GM21786 (cell line): Measurements from ENCODE around the gene TROAP.
"Not testable (repeated sequence)": the region's sequence is repeated elsewhere in the genome, so short reads cannot be mapped to it uniquely, and the experiment has no call there.

Experiments
- ATAC-seq: cut with Tn5 transposase; IDR thresholded peaks from one replicate; pipeline ENCODE4 v1.9.1; 2021; ENCODE audit not compliant: unreplicated experiment

The TROAP gene, protein sequence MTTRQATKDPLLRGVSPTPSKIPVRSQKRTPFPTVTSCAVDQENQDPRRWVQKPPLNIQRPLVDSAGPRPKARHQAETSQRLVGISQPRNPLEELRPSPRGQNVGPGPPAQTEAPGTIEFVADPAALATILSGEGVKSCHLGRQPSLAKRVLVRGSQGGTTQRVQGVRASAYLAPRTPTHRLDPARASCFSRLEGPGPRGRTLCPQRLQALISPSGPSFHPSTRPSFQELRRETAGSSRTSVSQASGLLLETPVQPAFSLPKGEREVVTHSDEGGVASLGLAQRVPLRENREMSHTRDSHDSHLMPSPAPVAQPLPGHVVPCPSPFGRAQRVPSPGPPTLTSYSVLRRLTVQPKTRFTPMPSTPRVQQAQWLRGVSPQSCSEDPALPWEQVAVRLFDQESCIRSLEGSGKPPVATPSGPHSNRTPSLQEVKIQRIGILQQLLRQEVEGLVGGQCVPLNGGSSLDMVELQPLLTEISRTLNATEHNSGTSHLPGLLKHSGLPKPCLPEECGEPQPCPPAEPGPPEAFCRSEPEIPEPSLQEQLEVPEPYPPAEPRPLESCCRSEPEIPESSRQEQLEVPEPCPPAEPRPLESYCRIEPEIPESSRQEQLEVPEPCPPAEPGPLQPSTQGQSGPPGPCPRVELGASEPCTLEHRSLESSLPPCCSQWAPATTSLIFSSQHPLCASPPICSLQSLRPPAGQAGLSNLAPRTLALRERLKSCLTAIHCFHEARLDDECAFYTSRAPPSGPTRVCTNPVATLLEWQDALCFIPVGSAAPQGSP

DNA sequence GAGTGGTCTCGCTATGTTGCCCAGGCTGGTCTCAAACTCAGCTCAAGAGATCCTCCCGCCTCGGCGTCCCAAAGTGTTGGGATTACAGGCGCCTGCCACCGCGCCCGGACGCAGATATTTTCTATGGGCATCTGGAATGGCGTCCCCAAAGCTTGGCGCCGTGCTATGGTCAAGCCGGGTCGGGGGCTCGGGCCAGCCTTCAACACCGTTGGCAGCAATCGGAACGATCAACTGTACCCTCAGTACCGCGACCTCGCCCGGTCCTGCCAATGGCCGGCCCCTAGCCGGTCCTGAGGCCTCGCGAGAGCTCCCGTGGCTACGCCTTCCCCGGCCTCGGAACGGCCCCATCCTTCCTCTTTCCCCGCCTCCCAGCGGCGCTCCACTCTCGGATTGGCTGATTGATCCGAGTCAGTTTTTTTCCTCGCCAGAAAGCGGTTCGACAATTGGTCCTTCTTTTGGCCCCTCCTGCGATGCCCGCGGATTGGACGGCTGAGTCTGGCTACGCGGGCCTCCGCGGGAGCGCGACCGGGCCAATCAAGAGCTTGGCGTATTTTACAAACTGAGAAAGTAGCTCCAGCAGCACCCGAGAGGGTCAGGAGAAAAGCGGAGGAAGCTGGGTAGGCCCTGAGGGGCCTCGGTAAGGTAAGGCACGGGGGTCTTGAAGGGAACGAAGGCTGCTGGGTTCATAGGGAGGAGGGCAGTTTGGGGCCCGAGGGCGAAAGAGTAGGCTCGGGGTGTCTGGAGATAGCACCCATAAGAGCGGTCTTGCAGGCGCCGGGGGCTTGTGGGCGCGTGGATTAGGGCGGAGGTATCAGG, at the start of gene TROAP:
TSS of gene TROAP (plus strand) at position 548 of the 816 bp plus-strand sequence. CDS start 354 bp downstream, outside the sequence.
- ATAC-seq: peak; percentile 97

DNA sequence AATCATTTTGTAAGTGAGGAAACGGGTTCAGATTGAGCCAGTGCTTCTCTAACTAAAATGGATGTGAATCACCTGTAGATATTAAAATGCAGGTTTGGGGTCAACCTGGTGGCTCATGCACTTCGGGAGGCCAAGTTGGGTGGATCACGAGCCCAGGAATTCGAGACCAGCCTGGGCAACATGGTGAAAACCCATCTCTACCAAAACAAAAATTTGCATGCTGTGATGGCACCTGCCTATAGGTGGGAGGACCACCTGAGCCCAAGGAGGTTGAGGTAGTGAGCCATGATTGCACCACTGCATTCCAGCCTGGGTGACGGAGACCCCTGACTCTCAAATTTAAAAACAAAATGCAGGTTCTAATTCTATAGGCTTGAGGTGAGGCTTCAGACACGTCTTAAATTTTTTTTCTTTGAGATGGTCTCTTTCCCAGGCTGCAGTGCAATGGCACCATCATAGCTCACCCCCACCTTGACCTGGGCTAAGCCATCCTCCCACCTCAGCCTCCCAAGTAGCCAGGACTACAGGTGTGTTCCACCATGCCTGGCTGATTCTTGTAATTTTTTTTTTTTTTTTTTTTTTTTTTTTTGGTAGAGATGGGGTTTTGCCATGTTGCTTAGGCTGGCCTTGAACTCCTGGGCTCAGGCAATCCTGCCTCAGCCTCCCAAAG, 49.2 kb upstream of the TROAP start:
- ATAC-seq: no peak

DNA sequence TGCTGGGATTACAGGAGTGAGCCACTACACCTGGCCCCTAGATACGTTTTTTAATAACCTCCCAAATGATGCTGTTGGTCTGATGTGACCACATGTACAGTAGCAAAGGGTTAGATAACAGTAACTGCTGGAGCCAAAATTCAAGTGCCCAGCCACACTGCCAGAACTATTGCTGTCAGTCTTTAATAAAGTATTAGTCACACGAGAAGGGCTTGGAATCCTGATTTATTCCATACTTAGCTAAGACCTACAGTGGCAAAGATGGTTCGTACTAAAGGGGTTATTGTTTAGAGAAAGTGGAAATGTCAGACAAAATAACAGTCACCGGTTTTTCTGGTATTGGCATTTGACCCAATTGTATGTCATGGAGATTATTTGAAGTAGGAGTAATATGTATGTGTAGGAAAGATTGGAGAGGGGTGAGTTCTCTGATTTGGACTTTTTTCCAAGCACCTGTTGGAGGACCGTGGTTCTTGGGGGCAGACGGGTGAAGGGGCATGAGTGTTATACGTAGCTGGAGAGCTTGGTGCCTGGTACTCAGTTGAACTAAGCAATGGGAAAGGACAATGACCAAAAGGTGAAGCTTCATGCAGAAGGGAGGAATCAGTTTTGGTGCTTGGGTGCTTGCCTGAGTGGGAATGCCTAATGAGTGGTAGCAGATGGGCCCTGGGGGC, 48.5 kb upstream of the TROAP start:
- ATAC-seq: no peak

DNA sequence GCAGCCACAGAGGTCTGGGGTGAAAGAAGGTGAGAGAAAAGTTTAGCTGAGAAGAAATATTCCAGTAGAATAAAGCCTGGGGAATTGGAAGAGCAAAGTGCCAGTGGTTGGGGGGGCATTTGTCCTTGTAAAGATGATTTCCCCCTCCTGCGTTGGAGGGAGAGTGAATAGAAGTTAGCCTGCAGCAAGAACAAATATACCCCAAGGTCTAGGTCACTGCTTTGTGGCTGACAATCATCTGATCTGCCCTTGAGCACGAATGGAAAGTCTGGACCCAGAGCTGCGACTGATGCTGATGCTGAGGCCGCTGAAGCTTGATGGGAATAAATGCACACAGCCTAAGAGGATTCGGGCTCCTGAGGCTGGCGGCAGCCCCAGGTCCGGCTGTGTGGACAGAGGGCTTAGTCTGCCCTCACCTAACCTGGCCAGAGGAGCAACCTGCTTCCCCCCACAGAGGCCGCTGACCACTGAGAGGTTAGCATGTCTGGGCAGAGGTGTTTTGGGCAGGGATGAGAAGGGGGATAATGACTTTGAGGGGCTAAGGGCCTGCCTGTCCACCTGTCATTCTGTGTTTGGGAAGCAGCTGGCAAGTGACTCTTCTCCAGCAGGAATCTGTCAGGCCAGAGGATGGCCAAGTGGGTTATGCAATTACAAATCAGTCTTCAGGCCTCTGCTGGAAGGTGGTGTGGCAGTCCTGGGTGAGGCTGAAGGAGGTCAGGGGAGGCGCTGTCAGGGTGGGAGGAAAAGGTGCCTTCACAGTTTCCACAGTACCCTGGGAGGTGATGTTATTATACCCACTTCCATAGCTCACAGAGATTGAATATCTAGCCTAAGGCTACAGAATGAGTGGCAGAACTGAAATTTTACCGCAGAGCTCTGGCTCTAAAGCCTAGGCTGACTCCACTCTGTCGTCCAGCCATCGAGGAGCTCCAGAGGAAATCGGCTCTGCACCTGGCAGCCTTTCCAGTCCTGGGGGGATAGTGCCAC, 46.5 kb upstream of the TROAP start:
- ATAC-seq: no peak

DNA sequence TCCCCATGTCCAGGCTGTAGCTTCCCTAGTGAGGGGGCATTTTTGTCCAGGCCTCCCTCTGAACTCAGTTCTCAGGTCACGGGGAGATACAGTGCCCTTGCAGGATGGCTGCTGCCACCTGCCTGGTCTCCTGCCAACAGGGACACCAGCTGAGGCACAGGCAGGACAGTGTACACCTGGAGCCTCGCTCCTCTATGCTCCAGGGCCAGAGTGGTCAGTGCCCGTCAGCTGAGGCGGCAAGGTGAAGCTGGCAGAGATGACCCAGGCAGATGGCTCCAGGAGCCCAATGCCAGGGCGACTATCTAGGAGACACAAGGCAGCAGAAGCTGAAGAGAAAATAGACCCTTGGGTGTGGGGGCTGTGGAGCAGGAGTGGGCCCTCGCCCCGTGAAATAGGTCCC, 45.6 kb upstream of the TROAP start:
- ATAC-seq: no peak

DNA sequence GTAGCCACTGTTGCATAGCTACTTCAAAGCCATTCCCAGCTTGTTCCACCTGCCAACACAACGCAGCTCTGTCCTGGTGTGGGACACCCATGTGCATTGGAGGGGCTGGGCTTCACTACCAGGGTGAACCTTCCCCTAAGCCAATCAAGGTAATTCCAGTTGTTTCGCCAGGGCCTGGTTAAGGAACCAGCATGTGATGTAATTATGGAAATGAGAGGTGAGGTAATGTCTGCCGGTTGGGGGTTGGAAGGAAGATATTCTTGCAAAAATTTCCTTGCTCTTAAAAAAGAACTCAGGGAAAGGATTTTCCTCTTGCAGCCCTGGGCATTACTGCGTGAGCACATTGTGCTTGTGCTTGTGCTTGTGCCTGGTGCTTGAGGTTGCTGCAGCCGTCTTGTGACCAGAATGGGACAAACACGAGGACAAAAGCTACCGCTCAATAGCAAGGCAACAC, 43.3 kb upstream of the TROAP start:
- ATAC-seq: no peak

DNA sequence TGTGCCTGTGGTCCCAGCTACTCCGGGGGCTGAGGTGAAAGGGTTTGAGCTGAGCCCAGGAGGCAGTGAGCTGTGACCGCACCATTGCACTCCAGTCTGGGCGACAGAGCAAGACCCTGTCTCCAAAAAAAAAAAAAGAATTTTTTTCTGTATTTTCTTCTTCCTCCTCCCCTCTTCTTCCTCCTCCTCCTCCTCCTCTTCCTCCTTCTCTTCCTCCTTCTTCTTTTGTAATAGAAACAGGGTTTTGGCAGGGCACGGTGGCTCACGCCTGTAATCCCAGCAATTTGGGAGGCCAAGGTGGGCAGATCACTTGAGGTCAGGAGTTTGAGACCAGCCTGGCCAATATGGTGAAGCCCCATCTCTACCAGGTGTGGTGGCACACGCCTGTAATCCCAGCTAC, 42.5 kb upstream of the TROAP start:
- ATAC-seq: not testable (repeated sequence)

DNA sequence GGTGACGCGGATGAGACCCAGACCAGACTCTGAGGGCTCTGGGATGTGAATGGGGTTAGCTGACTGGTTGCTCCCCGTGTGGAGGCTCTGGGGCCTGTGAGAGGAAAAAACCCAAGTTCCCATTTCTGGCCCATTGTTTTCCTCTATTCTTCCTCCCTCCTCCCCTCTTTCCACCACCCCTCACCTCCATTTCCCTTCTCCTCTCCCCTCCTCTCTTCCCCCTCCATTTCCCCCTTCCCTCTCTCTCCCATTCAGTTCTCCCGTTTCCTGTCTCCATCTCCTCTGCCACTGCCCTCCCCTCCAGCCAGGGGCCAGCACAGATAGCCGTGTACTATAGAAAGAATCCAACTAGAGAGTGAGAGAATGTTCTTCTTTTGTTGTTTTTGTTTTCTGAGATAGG, 40.8 kb upstream of the TROAP start:
- ATAC-seq: no peak

DNA sequence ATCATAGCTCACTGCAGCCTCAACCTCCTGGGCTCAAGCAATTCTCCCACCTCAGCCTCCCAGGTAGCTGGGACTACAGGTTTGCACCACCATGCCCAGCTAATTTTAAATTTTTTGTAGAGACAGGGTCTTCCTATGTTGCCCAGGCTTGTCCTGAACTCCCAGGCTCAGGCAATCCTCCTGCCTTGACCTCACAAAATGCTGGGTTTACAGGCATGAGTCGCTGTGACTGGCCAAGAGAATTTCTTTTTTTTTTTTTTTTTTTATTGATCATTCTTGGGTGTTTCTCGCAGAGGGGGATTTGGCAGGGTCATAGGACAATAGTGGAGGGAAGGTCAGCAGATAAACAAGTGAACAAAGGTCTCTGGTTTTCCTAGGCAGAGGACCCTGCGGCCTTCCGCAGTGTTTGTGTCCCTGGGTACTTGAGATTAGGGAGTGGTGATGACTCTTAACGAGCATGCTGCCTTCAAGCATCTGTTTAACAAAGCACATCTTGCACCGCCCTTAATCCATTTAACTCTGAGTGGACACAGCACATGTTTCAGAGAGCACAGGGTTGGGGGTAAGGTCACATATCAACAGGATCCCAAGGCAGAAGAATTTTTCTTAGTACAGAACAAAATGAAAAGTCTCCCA, 40.2 kb upstream of the TROAP start:
- not testable (repeated sequence) for ATAC-seq

DNA sequence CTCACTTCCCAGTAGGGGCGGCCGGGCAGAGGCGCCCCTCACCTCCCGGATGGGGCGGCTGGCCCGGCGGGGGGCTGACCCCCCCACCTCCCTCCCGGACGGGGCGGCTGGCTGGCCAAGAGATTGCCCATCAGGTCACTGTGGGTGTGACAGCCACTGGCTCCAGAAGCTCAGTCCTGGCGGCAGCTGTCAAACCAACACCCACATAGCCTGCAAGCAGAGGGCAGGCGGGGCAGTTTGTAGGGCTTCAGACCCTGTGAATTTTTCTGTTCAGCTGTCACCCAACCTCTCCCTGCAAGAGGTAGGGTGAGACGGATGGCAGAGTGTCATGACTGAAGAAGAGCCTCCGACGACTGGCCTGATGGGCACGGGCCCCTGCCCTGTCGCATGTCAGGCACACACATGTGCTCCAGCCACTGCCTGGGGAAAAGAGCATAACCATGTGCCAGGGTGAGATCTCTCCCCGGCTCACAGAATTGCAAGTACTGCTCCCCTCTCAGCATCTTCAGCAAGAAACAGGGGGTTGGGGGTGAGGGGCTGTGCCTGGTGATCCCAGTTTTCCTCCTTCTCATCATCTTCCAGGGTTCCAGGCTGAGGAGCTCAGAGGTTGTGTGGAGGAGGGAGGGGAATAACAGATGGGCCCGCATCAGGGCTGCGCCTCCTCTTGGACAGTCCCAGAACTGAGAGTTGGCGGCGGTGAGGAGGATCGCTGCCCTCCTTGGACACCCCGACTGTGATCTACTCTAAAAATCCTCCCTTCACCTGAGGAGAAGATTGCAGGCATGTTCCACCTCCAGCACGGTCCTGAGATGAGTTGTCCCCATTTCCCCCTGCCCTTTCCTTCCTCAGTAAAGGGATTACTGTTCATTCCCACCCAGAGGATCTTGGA, 39.3 kb upstream of the TROAP start:
- no peak for ATAC-seq

DNA sequence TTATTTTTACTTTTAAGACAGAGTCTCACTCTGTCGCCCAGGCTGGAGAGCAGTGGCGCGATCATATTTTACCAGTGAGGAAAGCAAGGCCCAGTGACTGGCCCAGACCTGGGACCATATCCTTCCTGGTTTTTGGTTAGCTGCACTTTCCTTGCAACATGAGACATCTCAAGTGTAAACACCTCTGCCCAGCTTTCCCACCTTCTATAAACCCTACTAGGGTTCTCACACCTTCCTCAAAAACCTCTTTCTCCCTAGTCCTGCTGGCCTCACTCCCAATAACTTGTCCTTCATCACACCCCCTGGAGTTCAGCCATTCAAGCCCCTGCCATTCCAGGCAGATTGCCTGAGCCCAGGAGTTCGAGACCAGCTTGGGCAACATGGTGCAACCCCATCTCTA, 38.4 kb upstream of the TROAP start:
- no peak for ATAC-seq

DNA sequence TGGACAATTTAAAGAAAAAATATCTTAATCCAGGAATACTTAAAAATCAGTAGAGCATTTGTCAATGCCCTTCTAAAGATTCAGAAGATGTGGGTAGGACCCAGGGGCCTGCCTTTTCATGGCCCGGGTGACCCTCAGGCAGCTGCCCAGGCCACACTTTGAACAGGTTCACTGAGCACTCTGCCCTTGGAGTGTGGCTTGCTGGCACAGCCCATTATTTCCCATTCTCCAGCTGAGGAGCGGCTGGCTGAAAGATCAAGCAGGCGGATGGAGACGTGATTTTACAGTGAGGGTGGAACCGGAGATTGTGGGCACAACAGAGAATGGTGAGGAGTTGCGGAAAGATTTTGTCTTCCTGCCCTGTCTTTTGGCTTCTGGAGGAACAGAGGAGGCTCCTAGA, 35.2 kb upstream of the TROAP start:
- ATAC-seq: no peak

DNA sequence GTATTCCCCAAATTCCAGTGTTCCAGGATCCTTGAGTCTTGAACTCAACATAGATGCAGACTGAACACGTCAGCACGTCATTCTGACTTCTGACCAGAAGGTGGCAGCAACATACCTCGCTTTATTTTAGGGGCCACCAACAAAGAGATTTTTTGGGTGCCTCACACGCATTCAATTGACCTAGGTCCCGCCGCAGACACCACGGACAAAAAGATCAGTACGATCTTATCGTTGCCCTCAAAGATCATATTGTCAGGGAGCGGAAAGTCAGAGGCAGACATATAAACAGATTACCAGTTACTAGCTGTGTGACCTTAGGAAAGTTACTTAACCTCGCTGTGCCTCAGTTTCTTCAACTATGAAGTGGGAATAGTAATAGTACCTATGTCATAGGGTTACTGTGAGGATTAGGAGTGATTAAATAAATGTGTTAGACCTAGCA, 34.6 kb upstream of the TROAP start:
- no peak for ATAC-seq

DNA sequence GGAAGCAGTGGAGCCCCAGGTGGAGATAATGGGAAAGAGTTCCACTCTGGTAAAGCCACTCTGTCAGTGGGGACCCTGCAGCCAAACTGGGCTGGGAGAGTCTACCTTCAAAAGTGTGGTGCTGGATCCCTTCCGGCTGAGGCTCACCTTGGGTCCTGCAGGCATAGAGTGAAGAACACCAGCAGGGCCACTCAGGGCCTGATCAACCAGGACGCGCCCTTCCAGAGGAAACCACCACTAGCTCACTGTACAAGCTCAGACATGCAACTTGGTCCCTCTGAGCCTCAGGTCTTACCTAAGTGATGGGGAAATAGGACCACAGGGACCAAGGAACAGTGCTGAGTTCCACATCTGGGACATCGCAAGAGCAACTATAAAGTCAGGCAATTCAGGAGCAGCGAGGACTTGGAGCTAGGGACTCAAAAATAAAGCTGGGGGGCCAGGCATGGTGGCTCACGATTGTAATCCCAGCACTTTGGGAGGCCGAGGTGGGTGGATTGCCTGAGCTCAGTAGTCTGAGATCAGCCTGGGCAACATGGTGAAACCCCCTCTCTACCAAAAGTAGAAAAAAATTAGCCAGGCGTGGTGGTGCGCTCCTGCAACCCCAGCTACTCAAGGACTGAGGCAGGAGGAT, 34.0 kb upstream of the TROAP start:
- ATAC-seq: no peak

DNA sequence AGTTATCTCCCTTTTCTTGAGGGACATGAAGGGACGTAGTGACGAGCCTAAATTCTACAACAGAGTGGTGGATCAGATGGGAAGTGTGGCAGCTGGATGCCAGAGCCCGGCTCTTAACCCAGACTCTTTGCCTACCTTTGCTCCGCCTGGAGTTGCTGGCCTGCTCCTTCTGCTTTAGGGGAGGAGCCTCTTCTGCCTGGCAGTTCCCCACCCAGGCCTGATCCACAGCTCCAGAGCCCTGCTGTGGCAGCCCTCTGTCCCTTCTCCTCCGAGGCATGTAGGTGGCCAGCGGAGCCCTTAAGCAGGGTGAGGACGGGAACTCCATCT, 30.4 kb upstream of the TROAP start:
- no peak for ATAC-seq

DNA sequence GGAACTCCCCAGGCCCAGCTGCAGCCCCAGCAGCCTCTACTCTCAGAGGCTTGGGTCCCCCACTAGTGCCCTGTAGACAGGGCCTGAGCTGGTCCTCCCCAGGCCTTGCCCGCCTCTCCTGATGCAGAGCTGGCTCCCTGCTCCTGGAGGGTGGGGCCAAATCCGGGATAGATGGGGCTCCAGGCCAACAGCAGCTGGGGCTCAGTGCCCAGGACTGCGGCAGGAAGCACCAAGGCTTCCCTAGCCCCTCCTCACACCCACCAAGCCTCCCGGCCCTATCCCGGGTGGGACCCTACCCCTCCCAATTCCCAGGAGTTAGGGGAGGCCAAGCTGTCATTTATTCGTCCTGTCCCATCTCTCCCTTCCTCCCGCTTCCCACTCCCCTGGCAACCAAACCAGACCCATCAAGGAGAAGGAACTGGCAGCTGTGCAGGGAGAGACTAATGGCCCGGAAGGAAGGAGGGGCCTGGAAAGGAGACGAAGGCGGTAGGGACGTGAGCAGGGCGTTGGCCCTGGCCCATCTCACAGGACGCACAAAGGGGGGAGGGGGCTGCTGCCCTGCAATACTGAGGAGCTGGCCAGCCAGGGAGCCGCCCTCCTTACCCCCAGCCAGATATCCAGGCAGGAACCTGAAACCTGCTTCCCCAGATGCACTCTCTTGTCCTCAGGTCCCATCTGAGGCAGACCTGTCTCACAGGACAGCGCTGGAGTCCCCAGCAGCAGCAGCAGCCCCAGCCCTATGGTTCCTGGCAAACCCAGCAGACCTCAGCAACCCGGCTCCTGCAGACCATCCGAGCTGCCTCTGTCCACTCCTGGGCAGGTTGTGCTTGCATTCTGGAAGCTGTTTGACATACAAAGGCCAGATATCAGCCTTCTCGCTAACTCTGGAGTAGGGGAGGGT, 29.7 kb upstream of the TROAP start:
- ATAC-seq: no peak
